K562 (cell line): ENCODE measurements around the gene LST1. TPM values are rescaled to one million over a fixed set of nuclear protein-coding genes. Genes with fewer than 3 reads are reported as not detected.
"Not testable (repeated sequence)": the region's sequence is repeated elsewhere in the genome, so short reads cannot be mapped to it uniquely, and the experiment has no call there.

Source experiments
- ATAC-seq: fragments of 200-7000 bp; cut with Tn5 transposase; 3 replicates; pipeline ENCODE4 v1.9.1; 2020; ENCODE audit warnings: moderate library complexity
- BruUV-seq: library from RNA; stranded (reverse); fragments of 400-500 nt; replicated peaks from 2 replicates; lab custom pipeline; 2021; lab: Mats Ljungman, UMichigan
- CTCF ChIA-PET: fragments of 300-600 bp; formaldehyde crosslinking; extraction: SDS; loops from one replicate; lab custom pipeline; 2021; ENCODE audit warnings: low intra/inter-chr PET ratio; lab: Yijun Ruan, JAX
- POLR2A ChIA-PET: fragments of 300-600, 350-650 bp; sonication (Branson Sonifier 250); formaldehyde crosslinking; extraction: SDS; loops from one replicate; lab custom pipeline; 2021; ENCODE audit warnings: antibody characterized with exemption, inconsistent platforms; lab: Yijun Ruan, JAX
- DNase-seq, 4 experiments: peaks; one replicate each; pipeline versions ENCODE4 v3.0.0 to v3.0.0-alpha.2; 2011 to 2018; ENCODE audit warnings: low spot score in 3 of 4, mixed read lengths in 3 of 4; ENCODE audit errors: extremely low read depth in 1 of 4
- FAIRE-seq: peaks from 2 replicates; lab custom pipeline; 2011; peaks lifted over from hg19 to GRCh38; lab: Jason Lieb, UNC
- H2AFZ ChIP-seq: 2 replicates; pipeline ENCODE4 v1.6.0; 2011; ENCODE audit warnings: low read depth, low read length, control low read depth, inconsistent platforms
- H3K27ac ChIP-seq: fragments of 200-600 bp; 3 replicates; pipeline ENCODE4 v1.8.0; 2011; ENCODE audit warnings: low read depth, mild to moderate bottlenecking, control low read depth, inconsistent platforms, low read length, moderate library complexity, mixed read lengths; ENCODE audit errors: extremely low read depth
- H3K27me3 ChIP-seq, 2 experiments: fragments of 300-600 bp in 1 of 2; 2 replicates in 1 of 2; 3 replicates in 1 of 2; pipeline versions ENCODE4 v1.6.0 to v1.8.0; 2011; ENCODE audit warnings: inconsistent platforms in 2 of 2, low read length in 2 of 2, mild to moderate bottlenecking in 1 of 2, mixed read lengths in 1 of 2, moderate library complexity in 1 of 2; ENCODE audit not compliant: control insufficient read depth in 2 of 2, insufficient read depth in 2 of 2
- H3K36me3 ChIP-seq: fragments of 300-600 bp; 3 replicates; pipeline ENCODE4 v1.8.0; 2011; ENCODE audit warnings: mild to moderate bottlenecking, low read length, inconsistent platforms; ENCODE audit not compliant: control insufficient read depth, insufficient read depth
- H3K4me1 ChIP-seq, 2 experiments: fragments of 200-600 bp in 1 of 2; replicated peaks in 1 of 2; 2 replicates in 1 of 2; 3 replicates in 1 of 2; pipeline versions ENCODE4 v1.5.1 to v1.8.0; 2011; ENCODE audit warnings: inconsistent platforms in 2 of 2, low read length in 2 of 2, mild to moderate bottlenecking in 1 of 2, mixed read lengths in 1 of 2, moderate library complexity in 1 of 2; ENCODE audit not compliant: control insufficient read depth in 2 of 2, insufficient read depth in 2 of 2
- H3K4me2 ChIP-seq: 2 replicates; pipeline ENCODE4 v1.6.1; 2011; ENCODE audit warnings: low read length, control low read depth, inconsistent platforms, mixed read lengths; ENCODE audit not compliant: insufficient read depth
- H3K4me3 ChIP-seq: fragments of 200-600 bp; sonication (generic), shearing (Covaris generic); 2 replicates; pipeline ENCODE4 v1.5.1; 2016; ENCODE audit warnings: control low read depth, inconsistent platforms
- H3K79me2 ChIP-seq: fragments of 200-600 bp; 3 replicates; pipeline ENCODE4 v1.8.0; 2011; ENCODE audit warnings: low read length, inconsistent platforms; ENCODE audit not compliant: control insufficient read depth, insufficient read depth
- H3K9ac ChIP-seq, 2 experiments: 2 replicates each; pipeline versions ENCODE4 v1.6.0 to v1.6.1; 2011; ENCODE audit warnings: low read depth in 2 of 2, low read length in 2 of 2, control low read depth in 1 of 2, inconsistent platforms in 1 of 2, mild to moderate bottlenecking in 1 of 2, mixed read lengths in 1 of 2; ENCODE audit not compliant: insufficient read depth in 1 of 2
- H3K9me1 ChIP-seq: one replicate; pipeline ENCODE4 v1.6.0; 2011; ENCODE audit warnings: inconsistent platforms, mild to moderate bottlenecking, low read length, moderate library complexity; ENCODE audit not compliant: control insufficient read depth, insufficient read depth
- H3K9me3 ChIP-seq: replicated peaks from 2 replicates; pipeline ENCODE4 v1.5.1; 2011; ENCODE audit warnings: low read depth, low read length, inconsistent platforms; ENCODE audit not compliant: control insufficient read depth, insufficient read depth
- H4K20me1 ChIP-seq: replicated peaks from 2 replicates; pipeline ENCODE4 v1.6.1; 2011; ENCODE audit warnings: low read length, inconsistent platforms, mixed read lengths; ENCODE audit not compliant: control insufficient read depth, insufficient read depth
- ARID2 ChIP-seq: fragments of 450-650 bp; IDR thresholded peaks from 2 replicates; pipeline ENCODE4 v1.6.1; 2017; ENCODE audit warnings: antibody characterized with exemption, mild to moderate bottlenecking
- CC2D1A ChIP-seq: fragments of 450-650 bp; IDR thresholded peaks from 2 replicates; pipeline ENCODE4 v1.6.1; 2017; ENCODE audit warnings: mild to moderate bottlenecking
- FOXK1 ChIP-seq: sonication (generic); formaldehyde crosslinking; IDR thresholded peaks from 2 replicates; pipeline ENCODE4 v1.8.0; 2022; ENCODE audit warnings: missing genetic modification reagents, mild to moderate bottlenecking, borderline replicate concordance
- FOXK2 ChIP-seq, 2 experiments: fragments of 450-650 bp; IDR thresholded peaks in 1 of 2; conservative IDR thresholded peaks in 1 of 2; 2 replicates each; pipeline ENCODE4 v1.6.1; 2016; ENCODE audit warnings: low read depth in 2 of 2, mild to moderate bottlenecking in 1 of 2
- RAD21 ChIP-seq, 2 experiments: fragments of 250-450 bp in 1 of 2; fragments of 450-650 bp in 1 of 2; sonication (Bioruptor Pico) in 1 of 2; formaldehyde crosslinking in 1 of 2; IDR thresholded peaks in 1 of 2; conservative IDR thresholded peaks in 1 of 2; 2 replicates each; pipeline versions ENCODE4 v1.4.0 to v1.8.0; 2020 to 2022; ENCODE audit warnings: mild to moderate bottlenecking in 2 of 2, moderate library complexity in 1 of 2
- SMC3 ChIP-seq: conservative IDR thresholded peaks from 2 replicates; pipeline ENCODE4 v1.6.1; 2011; ENCODE audit warnings: low read depth, low read length, improper control_type of control experiment; ENCODE audit not compliant: insufficient read depth
- WGBS: fragments of 100-300 bp; shearing (Covaris generic); methylation state at CpG from one replicate; pipeline ENCODE4 v1.1.6; 2016; ENCODE audit warnings: low coverage, mixed read lengths; ENCODE audit not compliant: insufficient coverage; ENCODE audit errors: missing lambda C conversion rate; 5-methylcytosine and 5-hydroxymethylcytosine counted together
- in situ Hi-C: fragments of 300-500 bp; cut with MboI; formaldehyde crosslinking; loops from 4 replicates; pipeline ENCODE4 v1.15.0; 2018; ENCODE audit warnings: inconsistent platforms, mixed read lengths
- intact Hi-C: fragments of 100-400 bp; cut with micrococcal nuclease; formaldehyde crosslinking; loops from 2 replicates; pipeline ENCODE4 v1.14.2; 2022
- polyA plus RNA-seq, 8 experiments: library from polyadenylated mRNA; depleted of rRNA in 4 of 8; stranded (reverse) in 5 of 8; unstranded in 3 of 8; fragments of >200 nt; fragmentation: Nextera tagmentation in 2 of 8; fragmentation: Illumina TruSeq in 1 of 8; extraction: Ambion mirVana in 2 of 8; extraction: Trizol in 1 of 8; gene quantifications; 2 replicates each; pipeline versions ENCODE4 v1.2.1 to v1.2.3, GENCODE V29; 2011 to 2014; ENCODE audit warnings: inconsistent platforms in 1 of 8, missing spikeins in 1 of 8
- total RNA-seq, 7 experiments: library from RNA; depleted of rRNA in 6 of 7; stranded (reverse); fragments of >200 nt in 6 of 7; fragmentation: Illumina TruSeq in 2 of 7; extraction: Trizol in 2 of 7; gene quantifications; 2 replicates each; pipeline versions ENCODE4 v1.2.1 to v1.2.3, GENCODE V29; 2011 to 2021; ENCODE audit warnings: low replicate concordance in 1 of 7
- TF ChIP-seq, protein P1 (sequence below), 2 experiments: fragments of 450-650 bp; IDR thresholded peaks; 2 replicates each; pipeline ENCODE4 v1.6.1; 2016
- TF ChIP-seq, protein P2 (sequence below), 2 experiments: fragments of 450-650 bp; formaldehyde crosslinking in 1 of 2; IDR thresholded peaks; 2 replicates each; pipeline versions ENCODE4 v1.4.0 to v1.6.1; 2014 to 2020; ENCODE audit warnings: mild to moderate bottlenecking in 2 of 2, borderline replicate concordance in 1 of 2, low read depth in 1 of 2
- TF ChIP-seq, protein P3 (sequence below): fragments of 450-650 bp; formaldehyde crosslinking; IDR thresholded peaks from 2 replicates; pipeline ENCODE4 v1.4.0; 2020; ENCODE audit warnings: mild to moderate bottlenecking, moderate library complexity

The LST1 gene
- total and polyA plus RNA-seq, 9 of the 15 experiments (the other 6 are each of a cell fraction or from before 2014, with no cell fraction given), result 0.82 to 7.8 (median 1.7) TPM

DNA sequence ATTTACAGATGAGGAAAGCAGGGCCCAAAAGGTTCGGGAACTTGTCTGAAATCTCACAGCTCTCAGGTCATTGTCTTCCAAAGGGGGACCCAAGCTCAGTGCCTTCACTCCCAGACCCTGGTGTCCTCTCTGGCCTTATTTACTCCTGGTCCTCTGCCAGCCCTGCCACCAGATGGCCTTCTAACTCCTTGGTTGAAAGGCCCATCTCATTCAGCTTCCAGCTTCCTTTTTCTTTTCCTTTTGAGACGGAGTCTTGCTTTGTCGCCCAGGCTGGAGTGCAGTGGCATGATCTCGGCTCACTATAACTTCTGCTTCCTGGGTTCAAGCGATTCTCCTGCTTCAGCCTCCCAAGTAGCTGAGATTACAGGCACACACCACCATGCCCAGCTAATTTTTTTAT is 34.7 kb upstream of the LST1 start:
- intact Hi-C loops, result loop anchor here (1.0 kb wide), 1 partner anchor 47 kb away; no protein-coding TSS in a partner anchor
- H4K20me1 ChIP-seq, H3K27me3 ChIP-seq, in situ Hi-C loops, H2AFZ ChIP-seq, H3K9me1 ChIP-seq, H3K4me3 ChIP-seq, H3K9me3 ChIP-seq, BruUV-seq, H3K4me1 ChIP-seq, H3K27ac ChIP-seq, H3K4me2 ChIP-seq, H3K9ac ChIP-seq: not testable (repeated sequence)
- 35% methylated on average over 5 of the region's 5 CpGs for WGBS
- Histone ChIP-seq H3K79me2 (peaks cover 24% of the 10 kb centered on the region), H3K36me3 (peaks cover 53% of the 10 kb centered on the region)
- FAIRE-seq (peak; percentile 61), DNase-seq (peak in 3 of 4 experiments; percentile 40 to 84 (median 67)), ATAC-seq (peak; percentile 24)
- POLR2A ChIA-PET, result interaction anchor here (0.7 to 5.7 kb wide), 8 partner anchors 8 to 266 kb away, joined by 3 to 38 read pairs (median 6); partner anchors contain the start of genes BAG6, DDX39B and LTB
- CTCF ChIA-PET, result interaction anchor here (0.6 to 2.8 kb wide), 4 partner anchors 23 to 219 kb away, joined by 3 to 57 read pairs (median 4); no protein-coding TSS in a partner anchor
- TF ChIP-seq, protein P1, sequence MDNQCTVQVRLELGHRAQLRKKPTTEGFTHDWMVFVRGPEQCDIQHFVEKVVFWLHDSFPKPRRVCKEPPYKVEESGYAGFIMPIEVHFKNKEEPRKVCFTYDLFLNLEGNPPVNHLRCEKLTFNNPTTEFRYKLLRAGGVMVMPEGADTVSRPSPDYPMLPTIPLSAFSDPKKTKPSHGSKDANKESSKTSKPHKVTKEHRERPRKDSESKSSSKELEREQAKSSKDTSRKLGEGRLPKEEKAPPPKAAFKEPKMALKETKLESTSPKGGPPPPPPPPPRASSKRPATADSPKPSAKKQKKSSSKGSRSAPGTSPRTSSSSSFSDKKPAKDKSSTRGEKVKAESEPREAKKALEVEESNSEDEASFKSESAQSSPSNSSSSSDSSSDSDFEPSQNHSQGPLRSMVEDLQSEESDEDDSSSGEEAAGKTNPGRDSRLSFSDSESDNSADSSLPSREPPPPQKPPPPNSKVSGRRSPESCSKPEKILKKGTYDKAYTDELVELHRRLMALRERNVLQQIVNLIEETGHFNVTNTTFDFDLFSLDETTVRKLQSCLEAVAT (IDR thresholded peaks at IDR 0.05), result 0 out of 4 replicates have a peak, but pooled peaks of 1 of the 2 experiments have one; percentile 22
- TF ChIP-seq ARID2 (peak; percentile 86; the same call in 1 of the 2 replicates), FOXK2 (conservative IDR thresholded peaks at IDR 0.05 in 1 of 2, IDR thresholded peaks at IDR 0.05 in 1 of 2; ENCODE audit: low read depth in 2 of 2) (peak; percentile 76 to 80), FOXK1 (CRISPR knock-in tag) (peak; percentile 67; the same call in 1 of the 2 replicates), RAD21 (CRISPR knock-in tag; conservative IDR thresholded peaks at IDR 0.05 in 1 of 2, IDR thresholded peaks at IDR 0.05 in 1 of 2) (peak; percentile 96 to 97), CC2D1A (peak; percentile 69; the same call in 1 of the 2 replicates), SMC3 (peak; percentile 90)
- TF ChIP-seq, protein P2, sequence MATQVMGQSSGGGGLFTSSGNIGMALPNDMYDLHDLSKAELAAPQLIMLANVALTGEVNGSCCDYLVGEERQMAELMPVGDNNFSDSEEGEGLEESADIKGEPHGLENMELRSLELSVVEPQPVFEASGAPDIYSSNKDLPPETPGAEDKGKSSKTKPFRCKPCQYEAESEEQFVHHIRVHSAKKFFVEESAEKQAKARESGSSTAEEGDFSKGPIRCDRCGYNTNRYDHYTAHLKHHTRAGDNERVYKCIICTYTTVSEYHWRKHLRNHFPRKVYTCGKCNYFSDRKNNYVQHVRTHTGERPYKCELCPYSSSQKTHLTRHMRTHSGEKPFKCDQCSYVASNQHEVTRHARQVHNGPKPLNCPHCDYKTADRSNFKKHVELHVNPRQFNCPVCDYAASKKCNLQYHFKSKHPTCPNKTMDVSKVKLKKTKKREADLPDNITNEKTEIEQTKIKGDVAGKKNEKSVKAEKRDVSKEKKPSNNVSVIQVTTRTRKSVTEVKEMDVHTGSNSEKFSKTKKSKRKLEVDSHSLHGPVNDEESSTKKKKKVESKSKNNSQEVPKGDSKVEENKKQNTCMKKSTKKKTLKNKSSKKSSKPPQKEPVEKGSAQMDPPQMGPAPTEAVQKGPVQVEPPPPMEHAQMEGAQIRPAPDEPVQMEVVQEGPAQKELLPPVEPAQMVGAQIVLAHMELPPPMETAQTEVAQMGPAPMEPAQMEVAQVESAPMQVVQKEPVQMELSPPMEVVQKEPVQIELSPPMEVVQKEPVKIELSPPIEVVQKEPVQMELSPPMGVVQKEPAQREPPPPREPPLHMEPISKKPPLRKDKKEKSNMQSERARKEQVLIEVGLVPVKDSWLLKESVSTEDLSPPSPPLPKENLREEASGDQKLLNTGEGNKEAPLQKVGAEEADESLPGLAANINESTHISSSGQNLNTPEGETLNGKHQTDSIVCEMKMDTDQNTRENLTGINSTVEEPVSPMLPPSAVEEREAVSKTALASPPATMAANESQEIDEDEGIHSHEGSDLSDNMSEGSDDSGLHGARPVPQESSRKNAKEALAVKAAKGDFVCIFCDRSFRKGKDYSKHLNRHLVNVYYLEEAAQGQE (IDR thresholded peaks at IDR 0.05; ENCODE audit: borderline replicate concordance), result peak; percentile 90
- TF ChIP-seq, protein P2 (CRISPR knock-in tag; IDR thresholded peaks at IDR 0.05; ENCODE audit: low read depth), result not testable (repeated sequence)
- TF ChIP-seq, protein P3, sequence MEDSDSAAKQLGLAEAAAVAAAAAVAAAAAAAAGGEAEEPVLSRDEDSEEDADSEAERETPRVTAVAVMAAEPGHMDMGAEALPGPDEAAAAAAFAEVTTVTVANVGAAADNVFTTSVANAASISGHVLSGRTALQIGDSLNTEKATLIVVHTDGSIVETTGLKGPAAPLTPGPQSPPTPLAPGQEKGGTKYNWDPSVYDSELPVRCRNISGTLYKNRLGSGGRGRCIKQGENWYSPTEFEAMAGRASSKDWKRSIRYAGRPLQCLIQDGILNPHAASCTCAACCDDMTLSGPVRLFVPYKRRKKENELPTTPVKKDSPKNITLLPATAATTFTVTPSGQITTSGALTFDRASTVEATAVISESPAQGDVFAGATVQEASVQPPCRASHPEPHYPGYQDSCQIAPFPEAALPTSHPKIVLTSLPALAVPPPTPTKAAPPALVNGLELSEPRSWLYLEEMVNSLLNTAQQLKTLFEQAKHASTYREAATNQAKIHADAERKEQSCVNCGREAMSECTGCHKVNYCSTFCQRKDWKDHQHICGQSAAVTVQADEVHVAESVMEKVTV (CRISPR knock-in tag), result peak; percentile 91
